HepG2 (cell line): ENCODE results near the gene FGF1. TPM values are rescaled to one million over a fixed set of nuclear protein-coding genes. Genes with fewer than 3 reads are reported as not detected.

Experiments
- ATAC-seq: fragments of 200-7000 bp; cut with Tn5 transposase; 3 replicates; pipeline ENCODE4 v1.9.1; 2020; ENCODE audit warnings: mild to moderate bottlenecking, moderate library complexity
- BruUV-seq: library from RNA; stranded (reverse); fragments of 400-500 nt; replicated peaks from 2 replicates; lab custom pipeline; 2021; lab: Mats Ljungman, UMichigan
- CTCF ChIA-PET: fragments of 300-600 bp; formaldehyde crosslinking; extraction: SDS; loops from one replicate; lab custom pipeline; 2021; ENCODE audit warnings: low total read pairs, inconsistent platforms, low intra/inter-chr PET ratio; lab: Yijun Ruan, JAX
- POLR2A ChIA-PET: fragments of 350-600 bp; sonication (Branson Sonifier 250); formaldehyde crosslinking; loops from one replicate; lab custom pipeline; 2020; ENCODE audit warnings: antibody characterized with exemption, inconsistent platforms; lab: Yijun Ruan, JAX
- DNase-seq: peaks from one replicate; pipeline ENCODE4 v3.0.0-alpha.2; 2015; ENCODE audit warnings: low spot score
- FAIRE-seq: peaks from 3 replicates; lab custom pipeline; 2011; peaks lifted over from hg19 to GRCh38; lab: Jason Lieb, UNC
- H2AFZ ChIP-seq: one replicate; pipeline ENCODE4 v1.6.1; 2011; ENCODE audit warnings: low read length, inconsistent platforms
- H3K27ac ChIP-seq: fragments of 300-600 bp; 3 replicates; pipeline ENCODE4 v1.8.0; 2011; ENCODE audit warnings: mixed run types, mild to moderate bottlenecking, mixed read lengths, low read length, inconsistent platforms; ENCODE audit not compliant: insufficient read depth; ENCODE audit errors: extremely low read length
- H3K27me3 ChIP-seq, 2 experiments: fragments of 200-600 bp in 1 of 2; 2 replicates in 1 of 2; 3 replicates in 1 of 2; pipeline versions ENCODE4 v1.6.0 to v1.8.0; 2011; ENCODE audit warnings: low read length in 2 of 2, mild to moderate bottlenecking in 2 of 2, moderate library complexity in 2 of 2, inconsistent platforms in 1 of 2; ENCODE audit not compliant: insufficient read depth in 2 of 2, control insufficient read depth in 1 of 2
- H3K36me3 ChIP-seq, 2 experiments: fragments of 200-600 bp in 1 of 2; replicated peaks in 1 of 2; 2 replicates in 1 of 2; 3 replicates in 1 of 2; pipeline versions ENCODE4 v1.5.1 to v1.8.0; 2011; ENCODE audit warnings: low read length in 2 of 2, inconsistent platforms in 1 of 2; ENCODE audit not compliant: insufficient read depth in 2 of 2, control insufficient read depth in 1 of 2
- H3K4me1 ChIP-seq: 2 replicates; pipeline ENCODE4 v1.5.1; 2012; ENCODE audit warnings: low read length, inconsistent platforms; ENCODE audit not compliant: insufficient read depth
- H3K4me2 ChIP-seq: 2 replicates; pipeline ENCODE4 v1.6.0; 2011; ENCODE audit warnings: low read depth, low read length, inconsistent platforms
- H3K4me3 ChIP-seq, 3 experiments: fragments of 200-600 bp in 1 of 3; sonication (generic), shearing (Covaris generic) in 1 of 3; replicated peaks in 1 of 3; 2 replicates each; pipeline ENCODE4 v1.5.1; 2011 to 2016; ENCODE audit warnings: low read length in 3 of 3, inconsistent platforms in 2 of 3, low read depth in 2 of 3, mild to moderate bottlenecking in 2 of 3, control low read depth in 1 of 3, mixed read lengths in 1 of 3; ENCODE audit not compliant: insufficient read depth in 1 of 3
- H3K79me2 ChIP-seq: one replicate; pipeline ENCODE4 v1.6.1; 2011; ENCODE audit warnings: low read length, inconsistent platforms; ENCODE audit not compliant: insufficient read depth
- H3K9ac ChIP-seq: 2 replicates; pipeline ENCODE4 v1.6.0; 2011; ENCODE audit warnings: mild to moderate bottlenecking, low read depth, low read length, inconsistent platforms; ENCODE audit not compliant: insufficient read depth
- H3K9me3 ChIP-seq: 2 replicates; pipeline ENCODE4 v1.5.1; 2012; ENCODE audit warnings: mild to moderate bottlenecking, low read length
- H4K20me1 ChIP-seq: 2 replicates; pipeline ENCODE4 v1.6.0; 2011; ENCODE audit warnings: inconsistent platforms, mild to moderate bottlenecking, low read length, moderate library complexity; ENCODE audit not compliant: insufficient read depth
- ELF4 ChIP-seq: sonication (generic); formaldehyde crosslinking; IDR thresholded peaks from 2 replicates; pipeline ENCODE4 v1.5.0; 2020; ENCODE audit warnings: missing genetic modification reagents, mild to moderate bottlenecking, moderate library complexity, borderline replicate concordance
- HES4 ChIP-seq: sonication (generic); formaldehyde crosslinking; IDR thresholded peaks from 2 replicates; pipeline ENCODE4 v1.9.0; 2021; ENCODE audit warnings: mild to moderate bottlenecking, missing genetic modification reagents, borderline replicate concordance
- MAZ ChIP-seq, 2 experiments: sonication (generic) in 1 of 2; formaldehyde crosslinking in 1 of 2; IDR thresholded peaks; 2 replicates each; pipeline versions ENCODE4 v1.5.0 to v1.6.1; 2012 to 2020; ENCODE audit warnings: low read depth in 2 of 2, mild to moderate bottlenecking in 2 of 2, borderline replicate concordance in 1 of 2, improper control_type of control experiment in 1 of 2, low read length in 1 of 2, missing genetic modification reagents in 1 of 2, moderate library complexity in 1 of 2
- MIER3 ChIP-seq: IDR thresholded peaks from 2 replicates; pipeline ENCODE4 v1.6.1; 2016; ENCODE audit warnings: missing compliant biosample characterization, borderline replicate concordance
- RORA ChIP-seq: sonication (generic); formaldehyde crosslinking; IDR thresholded peaks from 2 replicates; pipeline ENCODE4 v1.5.0; 2020; ENCODE audit warnings: mild to moderate bottlenecking, missing genetic modification reagents, moderate library complexity
- SMARCE1 ChIP-seq: fragments of 450-650 bp; IDR thresholded peaks from 2 replicates; pipeline ENCODE4 v1.6.1; 2017; ENCODE audit warnings: borderline replicate concordance
- ZNF160 ChIP-seq: sonication (generic); formaldehyde crosslinking; IDR thresholded peaks from 2 replicates; pipeline ENCODE4 v1.8.0; 2022; ENCODE audit warnings: mild to moderate bottlenecking, inconsistent platforms, missing genetic modification reagents
- ZNF235 ChIP-seq: sonication (generic); formaldehyde crosslinking; IDR thresholded peaks from 2 replicates; pipeline ENCODE4 v1.8.1; 2023; ENCODE audit warnings: mild to moderate bottlenecking, missing genetic modification reagents, borderline replicate concordance
- ZNF264 ChIP-seq: sonication (generic); formaldehyde crosslinking; IDR thresholded peaks from 2 replicates; pipeline ENCODE4 v1.4.0; 2020; ENCODE audit warnings: missing genetic modification reagents
- ZNF460 ChIP-seq: sonication (generic); formaldehyde crosslinking; IDR thresholded peaks from 2 replicates; pipeline ENCODE4 v1.5.1; 2020; ENCODE audit warnings: missing genetic modification reagents, mild to moderate bottlenecking, borderline replicate concordance
- ZNF607 ChIP-seq: sonication (generic); formaldehyde crosslinking; IDR thresholded peaks from 2 replicates; pipeline ENCODE4 v1.5.1; 2020; ENCODE audit warnings: missing genetic modification reagents, mild to moderate bottlenecking, borderline replicate concordance
- ZNF746 ChIP-seq: sonication (generic); formaldehyde crosslinking; IDR thresholded peaks from 2 replicates; pipeline ENCODE4 v1.8.0; 2022; ENCODE audit warnings: mild to moderate bottlenecking, missing genetic modification reagents
- ZSCAN29 ChIP-seq: sonication (generic); formaldehyde crosslinking; conservative IDR thresholded peaks from 2 replicates; pipeline ENCODE4 v1.4.0; 2020; ENCODE audit warnings: mild to moderate bottlenecking, missing genetic modification reagents
- WGBS: methylation state at CpG from one replicate; pipeline ENCODE4 v1.1.6; 2017; ENCODE audit warnings: low lambda C conversion rate; 5-methylcytosine and 5-hydroxymethylcytosine counted together
- in situ Hi-C: cut with HindIII; loops from 2 replicates; pipeline ENCODE4 v1.10.0; 2017; ENCODE audit warnings: low pct_unique_long_range_greater_than_20kb; ENCODE audit not compliant: extremely low pct_ligation_motif_present
- intact Hi-C: fragments of 100-400 bp; cut with micrococcal nuclease; formaldehyde crosslinking; loops from one replicate; pipeline ENCODE4 v1.10.0; 2022; ENCODE audit not compliant: unreplicated experiment
- polyA plus RNA-seq, 8 experiments: library from polyadenylated mRNA; depleted of rRNA in 3 of 8; stranded (reverse) in 7 of 8; unstranded in 1 of 8; fragments of >200 nt; fragmentation: Illumina TruSeq in 4 of 8; extraction: Trizol in 4 of 8; gene quantifications; 2 replicates each; pipeline versions ENCODE4 v1.2.1 to v1.2.3, GENCODE V29; 2011 to 2016; ENCODE audit warnings: low read depth in 4 of 8, missing spikeins in 1 of 8, mixed read lengths in 1 of 8; ENCODE audit not compliant: insufficient read depth in 1 of 8
- total RNA-seq, 5 experiments: library from RNA; depleted of rRNA; stranded (reverse); fragments of >200 nt; fragmentation: Illumina TruSeq; extraction: Trizol; gene quantifications; 2 replicates each; pipeline ENCODE4 v1.2.3, GENCODE V29; 2016; ENCODE audit warnings: low read depth in 1 of 5
- TF ChIP-seq, protein P1 (sequence below): sonication (generic); formaldehyde crosslinking; IDR thresholded peaks from 2 replicates; pipeline ENCODE4 v1.4.0; 2020; ENCODE audit warnings: missing genetic modification reagents, borderline replicate concordance
- TF ChIP-seq, protein P2 (sequence below): sonication (generic); formaldehyde crosslinking; IDR thresholded peaks from 2 replicates; pipeline ENCODE4 v1.5.0; 2020; ENCODE audit warnings: missing genetic modification reagents, mild to moderate bottlenecking, borderline replicate concordance
- TF ChIP-seq, protein P3 (sequence below): sonication (generic); formaldehyde crosslinking; IDR thresholded peaks from 2 replicates; pipeline ENCODE4 v1.5.0; 2020; ENCODE audit warnings: missing genetic modification reagents
- TF ChIP-seq, protein P4 (sequence below): sonication (generic); formaldehyde crosslinking; IDR thresholded peaks from 2 replicates; pipeline ENCODE4 v1.8.1; 2023; ENCODE audit warnings: mild to moderate bottlenecking, missing genetic modification reagents
- TF ChIP-seq, protein P5 (sequence below): conservative IDR thresholded peaks from 2 replicates; pipeline ENCODE4 v1.6.1; 2018; ENCODE audit warnings: missing genetic modification reagents

The FGF1 gene
- total and polyA plus RNA-seq, 2 of the 13 experiments (the other 11 are each of a cell fraction or from before 2014, with no cell fraction given) = not detected

DNA sequence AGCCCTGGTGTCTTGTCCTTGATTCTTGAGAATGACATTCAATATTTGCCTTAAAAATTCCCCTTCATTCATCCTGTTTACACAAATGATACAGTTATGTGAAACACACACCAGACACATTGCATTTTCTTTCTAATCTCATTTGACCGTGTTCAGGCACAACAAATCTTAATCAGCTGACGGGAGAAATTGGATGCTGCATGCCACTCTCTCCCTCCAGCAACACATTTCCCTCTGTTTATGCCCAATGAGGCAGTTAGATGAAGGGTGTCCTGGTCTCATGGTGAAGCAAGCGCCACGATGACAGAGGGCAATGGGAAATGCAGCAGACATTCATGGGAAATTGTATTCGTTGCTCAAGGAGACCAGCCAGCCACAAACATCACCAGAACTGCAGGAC lies 3.2 kb upstream of the FGF1 start:
- in situ Hi-C loops = no loop called here
- WGBS = 60% methylated on average over 4 of the region's 5 CpGs
- Histone ChIP-seq H4K20me1 (no peaks in the 10 kb centered on the region), H3K27ac (no peak overlapping the region), H3K4me2 (no peak overlapping the region), H3K36me3 (no peaks in the 10 kb centered on the region), H3K4me3 (no peak overlapping the region), H3K9ac (no peak overlapping the region), H3K9me3 (no peaks in the 10 kb centered on the region), H2AFZ (no peak overlapping the region), H3K79me2 (no peaks in the 10 kb centered on the region), H3K4me1 (peaks cover 31% of the 10 kb centered on the region), H3K27me3 (peaks cover 0 to 4% of the 10 kb centered on the region in 2 experiments; a peak in 3 of 5 replicates)
- FAIRE-seq (no peak), DNase-seq (no peak), ATAC-seq (no peak)
- TF ChIP-seq ZNF746 (CRISPR knock-in tag) (no peak), ZSCAN29 (CRISPR knock-in tag) (no peak), ZNF264 (no peak), HES4 (CRISPR knock-in tag) (no peak), ZNF160 (CRISPR knock-in tag) (no peak), ZNF607 (no peak), ZNF235 (no peak), SMARCE1 (no peak), ZNF460 (CRISPR knock-in tag) (no peak), RORA (CRISPR knock-in tag) (no peak), MAZ (IDR thresholded peaks at IDR 0.05; ENCODE audit: borderline replicate concordance, low read depth, low read length) (no peak), MAZ (CRISPR knock-in tag; IDR thresholded peaks at IDR 0.05; ENCODE audit: low read depth) (no peak), MIER3 (CRISPR knock-in tag) (no peak), ELF4 (no peak)
- TF ChIP-seq, protein P1, sequence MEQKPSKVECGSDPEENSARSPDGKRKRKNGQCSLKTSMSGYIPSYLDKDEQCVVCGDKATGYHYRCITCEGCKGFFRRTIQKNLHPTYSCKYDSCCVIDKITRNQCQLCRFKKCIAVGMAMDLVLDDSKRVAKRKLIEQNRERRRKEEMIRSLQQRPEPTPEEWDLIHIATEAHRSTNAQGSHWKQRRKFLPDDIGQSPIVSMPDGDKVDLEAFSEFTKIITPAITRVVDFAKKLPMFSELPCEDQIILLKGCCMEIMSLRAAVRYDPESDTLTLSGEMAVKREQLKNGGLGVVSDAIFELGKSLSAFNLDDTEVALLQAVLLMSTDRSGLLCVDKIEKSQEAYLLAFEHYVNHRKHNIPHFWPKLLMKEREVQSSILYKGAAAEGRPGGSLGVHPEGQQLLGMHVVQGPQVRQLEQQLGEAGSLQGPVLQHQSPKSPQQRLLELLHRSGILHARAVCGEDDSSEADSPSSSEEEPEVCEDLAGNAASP (CRISPR knock-in tag) = no peak
- TF ChIP-seq, protein P2, sequence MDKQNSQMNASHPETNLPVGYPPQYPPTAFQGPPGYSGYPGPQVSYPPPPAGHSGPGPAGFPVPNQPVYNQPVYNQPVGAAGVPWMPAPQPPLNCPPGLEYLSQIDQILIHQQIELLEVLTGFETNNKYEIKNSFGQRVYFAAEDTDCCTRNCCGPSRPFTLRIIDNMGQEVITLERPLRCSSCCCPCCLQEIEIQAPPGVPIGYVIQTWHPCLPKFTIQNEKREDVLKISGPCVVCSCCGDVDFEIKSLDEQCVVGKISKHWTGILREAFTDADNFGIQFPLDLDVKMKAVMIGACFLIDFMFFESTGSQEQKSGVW (CRISPR knock-in tag) = no peak
- TF ChIP-seq, protein P3, sequence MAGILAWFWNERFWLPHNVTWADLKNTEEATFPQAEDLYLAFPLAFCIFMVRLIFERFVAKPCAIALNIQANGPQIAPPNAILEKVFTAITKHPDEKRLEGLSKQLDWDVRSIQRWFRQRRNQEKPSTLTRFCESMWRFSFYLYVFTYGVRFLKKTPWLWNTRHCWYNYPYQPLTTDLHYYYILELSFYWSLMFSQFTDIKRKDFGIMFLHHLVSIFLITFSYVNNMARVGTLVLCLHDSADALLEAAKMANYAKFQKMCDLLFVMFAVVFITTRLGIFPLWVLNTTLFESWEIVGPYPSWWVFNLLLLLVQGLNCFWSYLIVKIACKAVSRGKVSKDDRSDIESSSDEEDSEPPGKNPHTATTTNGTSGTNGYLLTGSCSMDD (CRISPR knock-in tag) = no peak
- TF ChIP-seq, protein P4, sequence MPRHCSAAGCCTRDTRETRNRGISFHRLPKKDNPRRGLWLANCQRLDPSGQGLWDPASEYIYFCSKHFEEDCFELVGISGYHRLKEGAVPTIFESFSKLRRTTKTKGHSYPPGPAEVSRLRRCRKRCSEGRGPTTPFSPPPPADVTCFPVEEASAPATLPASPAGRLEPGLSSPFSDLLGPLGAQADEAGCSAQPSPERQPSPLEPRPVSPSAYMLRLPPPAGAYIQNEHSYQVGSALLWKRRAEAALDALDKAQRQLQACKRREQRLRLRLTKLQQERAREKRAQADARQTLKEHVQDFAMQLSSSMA (CRISPR knock-in tag) = no peak
- TF ChIP-seq, protein P5, sequence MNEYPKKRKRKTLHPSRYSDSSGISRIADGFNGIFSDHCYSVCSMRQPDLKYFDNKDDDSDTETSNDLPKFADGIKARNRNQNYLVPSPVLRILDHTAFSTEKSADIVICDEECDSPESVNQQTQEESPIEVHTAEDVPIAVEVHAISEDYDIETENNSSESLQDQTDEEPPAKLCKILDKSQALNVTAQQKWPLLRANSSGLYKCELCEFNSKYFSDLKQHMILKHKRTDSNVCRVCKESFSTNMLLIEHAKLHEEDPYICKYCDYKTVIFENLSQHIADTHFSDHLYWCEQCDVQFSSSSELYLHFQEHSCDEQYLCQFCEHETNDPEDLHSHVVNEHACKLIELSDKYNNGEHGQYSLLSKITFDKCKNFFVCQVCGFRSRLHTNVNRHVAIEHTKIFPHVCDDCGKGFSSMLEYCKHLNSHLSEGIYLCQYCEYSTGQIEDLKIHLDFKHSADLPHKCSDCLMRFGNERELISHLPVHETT = no peak
- BruUV-seq = no TSS peak
- intact Hi-C loops = no loop called here
- ChIA-PET CTCF (no interaction called here), POLR2A (no interaction called here)
